ENCODE data around the gene CYP3A7. TPM values are rescaled to one million over a fixed set of nuclear protein-coding genes. Genes with fewer than 3 reads are reported as not detected.
"Not testable (repeated sequence)": the region's sequence is repeated elsewhere in the genome, so short reads cannot be mapped to it uniquely, and the experiment has no call there.

CYP3A7 gene
- total and polyA plus RNA-seq, 2 of the 4 experiments (the other 2 are of a cell fraction) = not detected

- H2BK120ac ChIP-seq (ENCODE audit: low read depth, low read length); CTCF ChIA-PET; H2AK5ac ChIP-seq (ENCODE audit: low read depth, low read length); BruUV-seq (replicated peaks); H3K56ac ChIP-seq (ENCODE audit: extremely low read depth, insufficient read depth, low read length); H4K91ac ChIP-seq (ENCODE audit: insufficient read depth, low read depth, low read length); H3K27ac ChIP-seq (ENCODE audit: insufficient read depth, low read length); H3K4me3 ChIP-seq (ENCODE audit: insufficient read depth, low read depth, low read length); H2AFZ ChIP-seq (replicated peaks; ENCODE audit: low read length, poor library complexity); H3K9me1 ChIP-seq (ENCODE audit: insufficient read depth, low read length); dilution Hi-C loops (cut with HindIII; ENCODE audit: low sequenced_read_pairs, unreplicated experiment); H3K14ac ChIP-seq (replicated peaks; ENCODE audit: low read depth, low read length); H2BK20ac ChIP-seq (ENCODE audit: low read depth, low read length); H3K4ac ChIP-seq (ENCODE audit: low read depth, low read length); H4K20me1 ChIP-seq (ENCODE audit: insufficient read depth, low read length); H3K27me3 ChIP-seq (ENCODE audit: control insufficient read depth, insufficient read depth, low read length); H3K4me1 ChIP-seq (ENCODE audit: control insufficient read depth, insufficient read depth, low read length); H3K9me3 ChIP-seq (ENCODE audit: control insufficient read depth, insufficient read depth, low read length); ATAC-seq (ENCODE audit: low read depth); H3K23ac ChIP-seq (ENCODE audit: low read depth, low read length); H2BK15ac ChIP-seq (ENCODE audit: low read depth, low read length); intact Hi-C loops (cut with micrococcal nuclease); H3K36me3 ChIP-seq (ENCODE audit: control insufficient read depth, insufficient read depth, low read length); H2BK5ac ChIP-seq (ENCODE audit: low read depth, low read length, poor library complexity, severe bottlenecking); H2AK9ac ChIP-seq (replicated peaks; ENCODE audit: low read depth, low read length, poor library complexity); H3K9ac ChIP-seq (ENCODE audit: low read depth, low read length); H3K4me2 ChIP-seq (ENCODE audit: low read depth, low read length); H4K5ac ChIP-seq (ENCODE audit: low read depth, low read length); H4K8ac ChIP-seq (ENCODE audit: low read depth in 2 of 2, low read length in 2 of 2); in situ Hi-C loops (cut with MboI; ENCODE audit: low sequenced_read_pairs); POLR2A ChIA-PET (ENCODE audit: unreplicated experiment); DNase-seq; H3K18ac ChIP-seq (ENCODE audit: low read depth, low read length); H3K79me1 ChIP-seq (ENCODE audit: low read depth in 1 of 2, low read length in 2 of 2): not testable (repeated sequence)
- WGBS, 2 experiments (ENCODE audit: extremely low coverage in 2 of 2, insufficient read length in 1 of 2) = no CpG with 5 or more reads among the region's 3 CpGs
Measured at GRCh38 chr7:99769494-99769893, 34.5 kb upstream of the CYP3A7 start.

Data from IMR-90 (cell line).